Stimulated activated CD8-positive, alpha-beta memory T cell treated with anti-CD3 and anti-CD28 coated beads, Interleukin-15, amount 100 ng/mL, for 4 hours (primary cell): ENCODE data around the gene JMJD6.
"Not testable (repeated sequence)": the region's sequence is repeated elsewhere in the genome, so short reads cannot be mapped to it uniquely, and the experiment has no call there.

Experiments
- DNase-seq, 2 donors: peaks; one replicate each; pipeline ENCODE4 v3.0.0-alpha.2; 2020; ENCODE audit warnings: low read depth in 2 of 2

The JMJD6 gene

GRCh38 chr17:76726231-76726775 lies at the start of gene JMJD6:
Gene JMJD6, minus strand, starts transcription at chr17:76726606. Its CDS starts 131 bp downstream, at chr17:76726475.
- DNase-seq: peak; percentile 88 to 89

GRCh38 chr17:76775021-76775600 lies 48.7 kb upstream of the JMJD6 start:
- no peak for DNase-seq

GRCh38 chr17:76772842-76773525 lies 46.6 kb upstream of the JMJD6 start:
- peak; percentile 13 to 60 for DNase-seq

GRCh38 chr17:76758570-76758969 lies 32.2 kb upstream of the JMJD6 start:
- DNase-seq: no peak

- no peak for DNase-seq
These were observed 30.9 kb upstream of the JMJD6 start for GRCh38 chr17:76757256-76757655.

GRCh38 chr17:76755285-76755684 lies 28.9 kb upstream of the JMJD6 start:
- DNase-seq: no peak

- DNase-seq: no peak
These were observed 26.9 kb upstream of the JMJD6 start for GRCh38 chr17:76753061-76753961.

- DNase-seq: no peak
These were observed 25.6 kb upstream of the JMJD6 start for GRCh38 chr17:76752006-76752405.

GRCh38 chr17:76751416-76751993 lies 25.1 kb upstream of the JMJD6 start:
- DNase-seq: no peak

- DNase-seq: no peak
These were observed 22.3 kb upstream of the JMJD6 start for GRCh38 chr17:76748657-76749056.

- no peak for DNase-seq
These were observed 21.4 kb upstream of the JMJD6 start for GRCh38 chr17:76747716-76748363.

GRCh38 chr17:76745785-76746184 lies 19.4 kb upstream of the JMJD6 start:
- not testable (repeated sequence) for DNase-seq

- no peak for DNase-seq
These were observed 18.3 kb upstream of the JMJD6 start for GRCh38 chr17:76744747-76745146.

GRCh38 chr17:76742958-76743357 lies 16.6 kb upstream of the JMJD6 start:
- DNase-seq: no peak

- no peak for DNase-seq
These were observed 14.1 kb upstream of the JMJD6 start for GRCh38 chr17:76740329-76741118.

GRCh38 chr17:76739568-76740115 lies 13.2 kb upstream of the JMJD6 start:
- DNase-seq: not testable (repeated sequence)

GRCh38 chr17:76738468-76738850 lies 12.1 kb upstream of the JMJD6 start:
- DNase-seq: no peak

GRCh38 chr17:76737676-76738467 lies 11.5 kb upstream of the JMJD6 start, which contains the start of gene MFSD11:
Gene MFSD11, plus strand, starts transcription at chr17:76738119. Its CDS starts 234 bp downstream, at chr17:76738353.
- peak; percentile 80 to 90 for DNase-seq

- DNase-seq: peak; percentile 95 to 99
These were observed 10.8 kb upstream of the JMJD6 start, which contains the start of gene SRSF2 for GRCh38 chr17:76737082-76737675. Gene SRSF2, minus strand, starts transcription at chr17:76737331. Its CDS starts 171 bp downstream, at chr17:76737160.
